DOHH2 (cell line): ENCODE measurements around the gene PAOX.

Source experiments
- H3F3A ChIP-seq: fragments of 200-600 bp; sonication (generic), shearing (Covaris generic); 2 replicates; pipeline ENCODE4 v1.6.0; 2016; ENCODE audit warnings: antibody characterized with exemption, mild to moderate bottlenecking; ENCODE audit not compliant: control insufficient read depth, insufficient read depth
- H3K27ac ChIP-seq: fragments of 200-600 bp; sonication (generic); 2 replicates; pipeline ENCODE4 v1.5.1; 2014; ENCODE audit warnings: low read depth, mild to moderate bottlenecking, low read length, moderate library complexity
- H3K27me3 ChIP-seq: fragments of 200-600 bp; sonication (generic); 2 replicates; pipeline ENCODE4 v1.6.1; 2014; ENCODE audit warnings: mild to moderate bottlenecking, low read length, mixed read lengths; ENCODE audit not compliant: control insufficient read depth
- H3K36me3 ChIP-seq: fragments of 200-600 bp; sonication (generic); 2 replicates; pipeline ENCODE4 v1.6.1; 2014; ENCODE audit warnings: mild to moderate bottlenecking, low read length, moderate library complexity, mixed read lengths; ENCODE audit not compliant: control insufficient read depth
- H3K4me1 ChIP-seq: fragments of 200-600 bp; sonication (generic); 2 replicates; pipeline ENCODE4 v1.6.1; 2014; ENCODE audit warnings: mild to moderate bottlenecking, low read length, mixed read lengths; ENCODE audit not compliant: control insufficient read depth
- H3K4me2 ChIP-seq: fragments of 200-600 bp; sonication (generic); 2 replicates; pipeline ENCODE4 v1.6.0; 2014; ENCODE audit warnings: mild to moderate bottlenecking, low read length, moderate library complexity
- H3K4me3 ChIP-seq: fragments of 200-600 bp; sonication (generic); 2 replicates; pipeline ENCODE4 v1.5.1; 2014; ENCODE audit warnings: mild to moderate bottlenecking, low read length, mixed read lengths
- H3K79me2 ChIP-seq: fragments of 200-600 bp; sonication (generic); 2 replicates; pipeline ENCODE4 v1.6.1; 2014; ENCODE audit warnings: mild to moderate bottlenecking, low read length, mixed read lengths; ENCODE audit not compliant: control insufficient read depth
- H3K9me2 ChIP-seq: fragments of 200-600 bp; sonication (generic); replicated peaks from 2 replicates; pipeline ENCODE4 v1.6.1; 2014; ENCODE audit warnings: mild to moderate bottlenecking, low read length, mixed read lengths; ENCODE audit not compliant: control insufficient read depth
- H3K9me3 ChIP-seq: fragments of 200-600 bp; sonication (generic); 2 replicates; pipeline ENCODE4 v1.6.1; 2014; ENCODE audit warnings: antibody characterized with exemption, low read length, mixed read lengths; ENCODE audit not compliant: control insufficient read depth, insufficient read depth
- H4K20me1 ChIP-seq: fragments of 200-600 bp; sonication (generic); 2 replicates; pipeline ENCODE4 v1.6.0; 2014; ENCODE audit warnings: low read depth, mild to moderate bottlenecking, antibody characterized with exemption, low read length, moderate library complexity; ENCODE audit not compliant: control insufficient read depth, insufficient read depth
- CTCF ChIP-seq: fragments of 200-600 bp; sonication (generic); IDR thresholded peaks from one replicate; pipeline ENCODE4 v1.5.1; 2014; ENCODE audit warnings: antibody characterized with exemption, mild to moderate bottlenecking, low read depth, low read length; ENCODE audit not compliant: poor library complexity, severe bottlenecking
- EZH2phosphoT487 ChIP-seq: fragments of 200-600 bp; sonication (generic); IDR thresholded peaks from 2 replicates; pipeline ENCODE4 v1.6.1; 2017; ENCODE audit warnings: borderline replicate concordance, mild to moderate bottlenecking, antibody characterized with exemption, low read length, moderate library complexity, mixed read lengths

The PAOX gene

GRCh38 chr10:133379801-133380666 lies 972 bp downstream of the PAOX start:
- Histone ChIP-seq H3K4me1 (peaks cover 18% of the 10 kb centered on the region), H3K36me3 (no peaks in the 10 kb centered on the region), H3K4me3 (peak overlapping the region; percentile 77), H3F3A (peaks cover 5% of the 10 kb centered on the region; the same call in 1 of the 2 replicates), H3K9me3 (no peaks in the 10 kb centered on the region), H3K4me2 (peak overlapping the region; percentile 80), H4K20me1 (no peaks in the 10 kb centered on the region), H3K9me2 (no peaks in the 10 kb centered on the region), H3K79me2 (no peaks in the 10 kb centered on the region), H3K27me3 (peaks cover 16% of the 10 kb centered on the region; the same call in 1 of the 2 replicates), H3K27ac (no peak overlapping the region)
- TF ChIP-seq EZH2phosphoT487: no peak
- TF ChIP-seq CTCF: no peak

GRCh38 chr10:133381036-133381435 lies 2.0 kb downstream of the PAOX start:
- no peak overlapping the region for H3K27ac ChIP-seq
- H3K4me1 ChIP-seq: peaks cover 18% of the 10 kb centered on the region
- H3K79me2 ChIP-seq: no peaks in the 10 kb centered on the region
- H3K4me2 ChIP-seq: no peak overlapping the region
- H4K20me1 ChIP-seq: no peaks in the 10 kb centered on the region
- TF ChIP-seq EZH2phosphoT487 (no peak), CTCF (no peak)
- H3K36me3 ChIP-seq: no peaks in the 10 kb centered on the region
- H3K27me3 ChIP-seq: peaks cover 13% of the 10 kb centered on the region; the same call in 1 of the 2 replicates
- H3F3A ChIP-seq: no peaks in the 10 kb centered on the region
- H3K9me3 ChIP-seq: no peaks in the 10 kb centered on the region
- H3K4me3 ChIP-seq: no peak overlapping the region
- H3K9me2 ChIP-seq: no peaks in the 10 kb centered on the region

- Histone ChIP-seq H3K4me1 (peaks cover 18% of the 10 kb centered on the region), H3K9me3 (no peaks in the 10 kb centered on the region), H3K27ac (no peak overlapping the region), H3K79me2 (peaks cover 6% of the 10 kb centered on the region), H4K20me1 (no peaks in the 10 kb centered on the region), H3K9me2 (no peaks in the 10 kb centered on the region), H3K4me3 (no peak overlapping the region), H3K36me3 (peaks cover 3% of the 10 kb centered on the region; the same call in 1 of the 2 replicates), H3K27me3 (peaks cover 10% of the 10 kb centered on the region; the same call in 1 of the 2 replicates), H3K4me2 (no peak overlapping the region), H3F3A (no peaks in the 10 kb centered on the region)
- TF ChIP-seq CTCF: no peak
- no peak for TF ChIP-seq EZH2phosphoT487
Measured at GRCh38 chr10:133383551-133383950, 4.5 kb downstream of the PAOX start.
